MCF 10A (cell line): ENCODE data around the gene SHANK1. TPM values are rescaled to one million over a fixed set of nuclear protein-coding genes. Genes with fewer than 3 reads are reported as not detected.

Source experiments
- BruUV-seq: library from RNA; stranded (reverse); fragments of 400-500 nt; replicated peaks from 2 replicates; lab custom pipeline; 2021; lab: Mats Ljungman, UMichigan
- CTCF ChIA-PET: fragments of 300-600 bp; sonication (Branson Sonifier 250); formaldehyde crosslinking; extraction: SDS; loops from one replicate; lab custom pipeline; 2021; ENCODE audit warnings: antibody characterized with exemption, inconsistent platforms; lab: Yijun Ruan, JAX
- POLR2A ChIA-PET: fragments of 300-600, 350-650 bp; sonication (Branson Sonifier 250); formaldehyde crosslinking; extraction: SDS; loops from one replicate; lab custom pipeline; 2020; ENCODE audit warnings: antibody characterized with exemption, inconsistent platforms; lab: Yijun Ruan, JAX
- DNase-seq: peaks from one replicate; pipeline ENCODE4 v3.0.0-alpha.2; 2018; ENCODE audit not compliant: unreplicated experiment
- H3K27ac Mint-ChIP-seq: one replicate; pipeline ENCODE4 v1.8.0; 2022; ENCODE audit warnings: mild to moderate bottlenecking, low read depth, mixed read lengths; ENCODE audit not compliant: unreplicated experiment
- H3K27me3 Mint-ChIP-seq: one replicate; pipeline ENCODE4 v1.8.0; 2022; ENCODE audit warnings: mixed read lengths; ENCODE audit not compliant: insufficient read depth, unreplicated experiment
- H3K36me3 Mint-ChIP-seq: one replicate; pipeline ENCODE4 v1.8.0; 2022; ENCODE audit warnings: mild to moderate bottlenecking, moderate library complexity, mixed read lengths; ENCODE audit not compliant: insufficient read depth, unreplicated experiment
- H3K4me1 Mint-ChIP-seq: one replicate; pipeline ENCODE4 v1.8.0; 2022; ENCODE audit warnings: mixed read lengths; ENCODE audit not compliant: insufficient read depth, unreplicated experiment
- H3K4me3 Mint-ChIP-seq: one replicate; pipeline ENCODE4 v1.8.0; 2022; ENCODE audit warnings: mild to moderate bottlenecking, moderate library complexity, mixed read lengths; ENCODE audit not compliant: unreplicated experiment
- H3K9me3 Mint-ChIP-seq: one replicate; pipeline ENCODE4 v1.8.0; 2022; ENCODE audit warnings: mixed read lengths; ENCODE audit not compliant: unreplicated experiment
- CTCF ChIP-seq: fragments of 200-600 bp; IDR thresholded peaks from one replicate; pipeline ENCODE4 v1.8.0; 2022; ENCODE audit warnings: antibody characterized with exemption, mild to moderate bottlenecking; ENCODE audit not compliant: unreplicated experiment
- intact Hi-C: fragments of 100-400 bp; cut with micrococcal nuclease; formaldehyde crosslinking; loops from 2 replicates; pipeline ENCODE4 v1.14.1; 2022
- total RNA-seq: library from RNA; stranded (reverse); gene quantifications from 2 replicates; pipeline ENCODE4 v1.2.3, GENCODE V29; 2022

Gene SHANK1
- total RNA-seq, 1 experiment from 2014 or later, result 0.44 TPM

GRCh38 chr19:50640368-50640767, 79.2 kb downstream of the SHANK1 start:
- ChIA-PET POLR2A (no interaction called here), CTCF (no interaction called here)
- intact Hi-C loops, result no loop called here
- Mint-ChIP-seq H3K9me3 (peaks cover 8% of the 10 kb centered on the region), H3K36me3 (no peaks in the 10 kb centered on the region), H3K4me3 (no peak overlapping the region), H3K27ac (no peak overlapping the region), H3K4me1 (no peaks in the 10 kb centered on the region), H3K27me3 (peaks cover 24% of the 10 kb centered on the region)
- TF ChIP-seq CTCF, result no peak
- no TSS peak for BruUV-seq
- DNase-seq, result no peak

GRCh38 chr19:50639121-50640112, 80.2 kb downstream of the SHANK1 start, which contains the start of gene SYT3:
TSS of gene SYT3 (minus strand) at chr19:50639881. CDS start at chr19:50637411, 2,470 bp downstream.
- no TSS peak for BruUV-seq
- Mint-ChIP-seq H3K36me3 (no peaks in the 10 kb centered on the region), H3K27me3 (peaks cover 24% of the 10 kb centered on the region), H3K4me1 (no peaks in the 10 kb centered on the region), H3K9me3 (peaks cover 8% of the 10 kb centered on the region), H3K27ac (no peak within 1 kb of the TSS), H3K4me3 (no peak within 1 kb of the TSS)
- DNase-seq, result no peak
- TF ChIP-seq CTCF, result no peak
- ChIA-PET POLR2A (interaction anchor here (0.6 kb wide), 1 partner anchor 101 kb away, joined by 4 read pairs; no protein-coding TSS in a partner anchor), CTCF (no interaction called here)
- intact Hi-C loops, result no loop called here

- BruUV-seq, result no TSS peak
- ChIA-PET CTCF (no interaction called here), POLR2A (interaction anchor here (0.6 kb wide), 1 partner anchor 100 kb away, joined by 4 read pairs; no protein-coding TSS in a partner anchor)
- DNase-seq, result no peak
- H3K27ac Mint-ChIP-seq, result no peak overlapping the region
- H3K27me3 Mint-ChIP-seq, result peaks cover 24% of the 10 kb centered on the region
- no peaks in the 10 kb centered on the region for H3K36me3 Mint-ChIP-seq
- H3K9me3 Mint-ChIP-seq, result peaks cover 16% of the 10 kb centered on the region
- intact Hi-C loops, result no loop called here
- TF ChIP-seq CTCF, result no peak
- no peak overlapping the region for H3K4me3 Mint-ChIP-seq
- no peaks in the 10 kb centered on the region for H3K4me1 Mint-ChIP-seq
These were observed 81.0 kb downstream of the SHANK1 start for GRCh38 chr19:50638600-50638999.

GRCh38 chr19:50636317-50637085, 83.1 kb downstream of the SHANK1 start:
- BruUV-seq, result no TSS peak
- intact Hi-C loops, result no loop called here
- H3K4me3 Mint-ChIP-seq, result no peak overlapping the region
- H3K27me3 Mint-ChIP-seq, result peaks cover 24% of the 10 kb centered on the region
- CTCF ChIA-PET, result no interaction called here
- DNase-seq, result no peak
- H3K27ac Mint-ChIP-seq, result no peak overlapping the region
- POLR2A ChIA-PET, result no interaction called here
- H3K9me3 Mint-ChIP-seq, result peaks cover 25% of the 10 kb centered on the region
- H3K4me1 Mint-ChIP-seq, result no peaks in the 10 kb centered on the region
- no peak for TF ChIP-seq CTCF
- H3K36me3 Mint-ChIP-seq, result no peaks in the 10 kb centered on the region
